ENCODE data around the gene TCF19.

GRCh38 chr6:31116661-31117385, 41.6 kb upstream of the TCF19 start:
- TF ChIP-seq CTCF (IDR thresholded peaks at IDR 0.05) = no peak
- TF ChIP-seq POLR2A (IDR thresholded peaks at IDR 0.05) = no peak
- TF ChIP-seq EP300 (IDR thresholded peaks at IDR 0.05) = no peak
- TF ChIP-seq POLR2AphosphoS5 (IDR thresholded peaks at IDR 0.05) = peak in 1 of 3 donors; percentile 52

Measured in stomach (tissue), 4 donors.